Right atrium auricular region (tissue), 2 donors: ENCODE results near the gene ACOXL. TPM values are rescaled to one million over a fixed set of nuclear protein-coding genes. Genes with fewer than 3 reads are reported as not detected.

ENCODE experiments used
- DNase-seq: peaks from one replicate; pipeline ENCODE4 v3.0.0-alpha.2; 2019; ENCODE audit warnings: low spot score
- H3K27ac ChIP-seq, 2 donors: fragments of 200-600 bp; sonication (generic); 1 replicate in 1 of 2; 2 replicates in 1 of 2; pipeline ENCODE4 v1.5.1; 2016 to 2019
- H3K27me3 ChIP-seq, 2 donors: fragments of 200-600 bp; sonication (generic); one replicate each; pipeline versions ENCODE4 v1.5.1 to v1.6.0; 2017 to 2019
- H3K36me3 ChIP-seq: fragments of 200-600 bp; sonication (generic); one replicate; pipeline ENCODE4 v1.5.1; 2016
- H3K4me1 ChIP-seq, 2 donors: fragments of 200-600 bp; sonication (generic); one replicate each; pipeline versions ENCODE4 v1.5.1 to v1.6.0; 2017 to 2019
- H3K4me3 ChIP-seq, 2 donors: fragments of 200-600 bp; sonication (generic); 1 replicate in 1 of 2; 2 replicates in 1 of 2; pipeline ENCODE4 v1.5.1; 2017 to 2019; ENCODE audit warnings: mild to moderate bottlenecking in 1 of 2, moderate library complexity in 1 of 2
- H3K9me3 ChIP-seq, 2 donors: fragments of 200-600 bp; sonication (generic); one replicate each; pipeline ENCODE4 v1.5.1; 2019
- total RNA-seq, 2 donors: library from RNA; depleted of rRNA; stranded (reverse); fragments of >200 nt; gene quantifications; one replicate each; pipeline ENCODE4 v1.1.0, GENCODE V29; 2016
- TF ChIP-seq, protein P1 (sequence below), 2 donors: fragments of 200-600 bp; sonication (generic); IDR thresholded peaks; one replicate each; pipeline ENCODE4 v1.5.1; 2019; ENCODE audit warnings: antibody characterized with exemption in 2 of 2

ACOXL gene
- total RNA-seq, 2 donors from 2014 or later, result 0.33 to 0.55 TPM

DNA sequence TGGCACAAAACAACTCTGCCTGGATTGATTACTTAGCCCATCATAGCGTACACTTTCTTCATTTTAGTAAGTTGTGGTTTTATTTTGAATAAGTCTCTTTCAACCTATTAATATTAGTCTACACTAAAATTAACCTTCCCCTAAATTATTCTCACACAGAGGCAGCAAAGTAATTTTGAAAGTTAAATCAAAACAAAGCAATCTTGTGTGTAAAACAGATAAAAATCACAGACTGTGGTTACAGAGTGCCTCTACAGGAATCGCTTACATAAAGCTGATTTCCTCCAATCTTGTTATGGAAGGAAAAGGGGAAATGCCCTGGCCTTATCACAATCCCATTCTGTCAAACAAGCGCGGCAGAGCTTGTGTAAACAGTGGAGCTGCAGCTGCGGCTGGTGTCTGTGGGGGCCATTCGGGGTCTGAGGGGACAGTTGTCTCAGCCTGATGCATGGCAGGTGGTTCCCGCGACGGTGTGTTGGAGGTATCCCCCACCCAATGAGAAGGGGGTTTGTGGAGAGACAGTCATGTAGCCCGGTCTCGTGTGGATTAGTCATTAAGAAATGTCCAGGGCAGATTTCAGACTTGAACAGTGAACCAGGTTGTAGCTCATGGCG lies 430.5 kb downstream of the ACOXL start:
- H3K27ac ChIP-seq, result no peak overlapping the region
- TF ChIP-seq, protein P1, sequence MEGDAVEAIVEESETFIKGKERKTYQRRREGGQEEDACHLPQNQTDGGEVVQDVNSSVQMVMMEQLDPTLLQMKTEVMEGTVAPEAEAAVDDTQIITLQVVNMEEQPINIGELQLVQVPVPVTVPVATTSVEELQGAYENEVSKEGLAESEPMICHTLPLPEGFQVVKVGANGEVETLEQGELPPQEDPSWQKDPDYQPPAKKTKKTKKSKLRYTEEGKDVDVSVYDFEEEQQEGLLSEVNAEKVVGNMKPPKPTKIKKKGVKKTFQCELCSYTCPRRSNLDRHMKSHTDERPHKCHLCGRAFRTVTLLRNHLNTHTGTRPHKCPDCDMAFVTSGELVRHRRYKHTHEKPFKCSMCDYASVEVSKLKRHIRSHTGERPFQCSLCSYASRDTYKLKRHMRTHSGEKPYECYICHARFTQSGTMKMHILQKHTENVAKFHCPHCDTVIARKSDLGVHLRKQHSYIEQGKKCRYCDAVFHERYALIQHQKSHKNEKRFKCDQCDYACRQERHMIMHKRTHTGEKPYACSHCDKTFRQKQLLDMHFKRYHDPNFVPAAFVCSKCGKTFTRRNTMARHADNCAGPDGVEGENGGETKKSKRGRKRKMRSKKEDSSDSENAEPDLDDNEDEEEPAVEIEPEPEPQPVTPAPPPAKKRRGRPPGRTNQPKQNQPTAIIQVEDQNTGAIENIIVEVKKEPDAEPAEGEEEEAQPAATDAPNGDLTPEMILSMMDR (IDR thresholded peaks at IDR 0.05), result no peak
- H3K4me3 ChIP-seq, result no peak overlapping the region
- no peak for DNase-seq
- H3K27me3 ChIP-seq, result no peaks in the 10 kb centered on the region
- H3K4me1 ChIP-seq, result peaks cover 0 to 42% of the 10 kb centered on the region in 2 donors
- H3K36me3 ChIP-seq, result peaks cover 4% of the 10 kb centered on the region
- H3K9me3 ChIP-seq, result no peaks in the 10 kb centered on the region

DNA sequence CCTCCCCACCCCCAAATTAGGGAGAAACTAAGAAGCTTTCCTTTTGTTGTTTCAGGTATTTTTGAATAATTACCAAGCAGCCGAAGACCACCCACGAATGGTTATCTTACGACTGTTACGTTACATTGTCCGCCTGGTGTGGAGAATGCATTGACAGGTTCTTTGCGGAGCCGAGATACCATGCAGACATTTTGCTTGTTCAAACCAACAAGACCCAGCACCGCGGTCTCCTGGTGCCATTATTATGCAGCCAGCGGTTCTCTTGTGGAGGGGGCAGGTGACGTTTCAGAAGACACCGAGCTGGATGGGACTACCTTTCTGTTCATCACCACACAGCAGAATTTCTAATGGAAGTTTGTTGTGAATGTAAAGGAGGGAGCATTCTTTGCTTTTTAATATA lies 431.7 kb downstream of the ACOXL start:
- peaks cover 4% of the 10 kb centered on the region for H3K36me3 ChIP-seq
- H3K27me3 ChIP-seq, result no peaks in the 10 kb centered on the region
- peaks cover 0 to 39% of the 10 kb centered on the region in 2 donors for H3K4me1 ChIP-seq
- H3K4me3 ChIP-seq, result no peak overlapping the region
- TF ChIP-seq, protein P1 (IDR thresholded peaks at IDR 0.05), result no peak
- H3K27ac ChIP-seq, result no peak overlapping the region
- H3K9me3 ChIP-seq, result no peaks in the 10 kb centered on the region
- DNase-seq, result no peak

DNA sequence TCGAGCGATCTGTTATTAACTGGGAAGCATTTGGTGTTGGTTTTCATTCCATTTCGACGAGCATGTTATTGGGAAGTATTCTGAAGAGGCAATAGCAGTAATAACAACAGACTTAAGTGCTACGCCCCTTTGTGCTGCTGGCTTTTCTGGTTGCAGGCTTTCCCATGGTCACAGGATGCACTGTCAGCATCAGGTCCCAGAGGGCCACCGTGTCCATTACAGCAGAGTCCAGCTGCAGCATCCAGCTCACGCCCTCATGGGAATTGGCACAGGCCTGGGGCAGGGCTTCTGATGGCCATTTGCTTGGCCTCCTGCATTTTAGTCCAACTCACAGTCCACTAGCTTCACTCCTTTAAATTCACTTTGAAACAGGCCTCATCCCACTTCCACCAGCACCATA lies 432.7 kb downstream of the ACOXL start:
- TF ChIP-seq, protein P1 (IDR thresholded peaks at IDR 0.05), result no peak
- Histone ChIP-seq H3K36me3 (peaks cover 4% of the 10 kb centered on the region), H3K4me1 (peaks cover 0 to 29% of the 10 kb centered on the region in 2 donors), H3K4me3 (no peak overlapping the region), H3K27me3 (no peaks in the 10 kb centered on the region), H3K9me3 (no peaks in the 10 kb centered on the region), H3K27ac (no peak overlapping the region)
- DNase-seq, result no peak

DNA sequence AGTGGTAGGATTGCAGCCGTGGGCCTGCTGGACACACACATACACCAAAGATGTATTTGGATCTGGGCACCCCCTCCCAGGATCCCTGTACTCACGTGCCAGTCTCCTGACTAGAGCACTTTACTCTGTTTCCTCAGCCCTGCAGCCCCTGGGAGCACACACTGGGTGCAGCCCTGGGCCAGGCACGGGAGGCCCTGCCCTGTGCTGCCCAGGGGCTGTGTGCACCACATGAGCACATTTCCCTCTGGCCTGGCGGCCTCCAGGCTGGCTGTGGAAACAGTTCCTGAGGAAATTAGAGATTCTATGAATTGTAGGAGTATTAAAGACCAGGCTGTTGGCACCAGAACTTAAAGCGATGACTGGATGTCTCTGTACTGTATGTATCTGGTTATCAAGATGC lies 433.7 kb downstream of the ACOXL start:
- TF ChIP-seq, protein P1 (IDR thresholded peaks at IDR 0.05), result no peak
- no peaks in the 10 kb centered on the region for H3K27me3 ChIP-seq
- no peaks in the 10 kb centered on the region for H3K9me3 ChIP-seq
- peaks cover 4% of the 10 kb centered on the region for H3K36me3 ChIP-seq
- DNase-seq, result no peak
- H3K4me1 ChIP-seq, result peaks cover 0 to 19% of the 10 kb centered on the region in 2 donors
- no peak overlapping the region for H3K27ac ChIP-seq
- H3K4me3 ChIP-seq, result no peak overlapping the region

DNA sequence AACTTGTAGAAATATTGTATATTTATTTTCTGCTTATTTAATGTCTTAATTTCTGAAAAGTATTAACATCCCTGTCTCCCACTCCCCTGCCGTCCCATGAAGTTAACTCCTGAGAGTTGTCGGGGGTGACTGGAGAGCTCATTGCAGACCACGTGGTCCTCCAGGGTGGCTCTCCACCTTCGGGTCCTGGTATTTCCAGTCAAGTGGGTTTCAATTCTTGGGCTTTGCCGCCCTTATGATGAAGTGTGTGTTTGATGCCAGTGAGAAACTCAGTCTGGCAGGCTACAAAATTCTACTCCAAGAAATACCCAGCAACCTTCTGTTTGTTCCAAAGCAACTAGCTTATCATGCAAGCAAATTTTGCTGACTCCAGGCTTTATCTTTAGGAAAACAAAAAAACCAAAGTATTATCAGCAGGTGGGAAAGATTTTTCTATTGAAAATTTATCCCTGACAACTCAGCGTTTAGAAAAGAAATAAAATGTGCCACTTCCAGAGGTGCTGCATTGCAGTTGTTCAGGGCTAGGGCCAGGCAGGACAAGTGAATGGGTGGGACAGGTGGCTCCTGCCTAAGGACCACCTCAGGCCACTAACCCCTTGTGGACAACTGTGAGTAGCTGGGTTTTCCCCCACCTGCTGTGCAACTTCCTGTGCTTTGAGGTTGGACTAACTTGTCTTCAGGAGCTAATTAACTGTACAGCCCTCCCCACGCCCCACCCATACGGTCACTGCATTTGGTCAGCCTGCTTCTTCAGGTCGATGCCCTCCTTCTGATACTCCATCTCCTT lies 434.9 kb downstream of the ACOXL start:
- Histone ChIP-seq H3K36me3 (peaks cover 4% of the 10 kb centered on the region), H3K27ac (no peak overlapping the region), H3K4me3 (no peak overlapping the region), H3K27me3 (no peaks in the 10 kb centered on the region), H3K9me3 (no peaks in the 10 kb centered on the region), H3K4me1 (peaks cover 0 to 7% of the 10 kb centered on the region in 2 donors)
- TF ChIP-seq, protein P1 (IDR thresholded peaks at IDR 0.05), result no peak
- no peak for DNase-seq
